Activated effector memory CD4-positive, alpha-beta T cell treated with Interleukin-2 at 50 U/mL for 16 hours (primary cell): ENCODE data around the gene DERL2.
"Not testable (repeated sequence)": the region's sequence is repeated elsewhere in the genome, so short reads cannot be mapped to it uniquely, and the experiment has no call there.

Experiments used
- DNase-seq: peaks from one replicate; pipeline ENCODE4 v3.0.0-alpha.2; 2020

DERL2 gene

GRCh38 chr17:5435781-5436315, 50.1 kb downstream of the DERL2 start:
- not testable (repeated sequence) for DNase-seq

- DNase-seq: no peak
Observed at GRCh38 chr17:5434984-5435383, 51.0 kb downstream of the DERL2 start.

- no peak for DNase-seq
Observed at GRCh38 chr17:5431949-5432556, 53.9 kb downstream of the DERL2 start.

DNA sequence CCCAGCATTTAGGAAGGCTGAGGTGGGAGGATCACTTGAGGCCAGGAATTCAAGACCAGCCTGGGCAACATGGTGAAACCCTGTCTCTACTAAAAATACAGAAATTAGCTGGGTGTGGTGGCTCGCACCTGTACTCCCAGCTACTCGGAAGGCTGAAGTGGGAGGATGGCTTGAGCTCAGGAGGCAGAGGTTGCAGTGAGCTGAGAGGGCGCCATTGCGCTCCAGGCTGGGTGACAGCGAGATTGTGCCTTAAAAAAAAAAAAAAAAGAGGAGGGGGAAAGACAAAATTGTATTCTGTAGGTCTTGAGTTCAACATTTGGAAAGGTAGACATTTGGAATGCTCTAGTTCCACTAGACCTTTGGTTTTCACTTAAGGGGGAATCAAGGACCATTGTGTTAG, 54.7 kb downstream of the DERL2 start:
- not testable (repeated sequence) for DNase-seq

DNA sequence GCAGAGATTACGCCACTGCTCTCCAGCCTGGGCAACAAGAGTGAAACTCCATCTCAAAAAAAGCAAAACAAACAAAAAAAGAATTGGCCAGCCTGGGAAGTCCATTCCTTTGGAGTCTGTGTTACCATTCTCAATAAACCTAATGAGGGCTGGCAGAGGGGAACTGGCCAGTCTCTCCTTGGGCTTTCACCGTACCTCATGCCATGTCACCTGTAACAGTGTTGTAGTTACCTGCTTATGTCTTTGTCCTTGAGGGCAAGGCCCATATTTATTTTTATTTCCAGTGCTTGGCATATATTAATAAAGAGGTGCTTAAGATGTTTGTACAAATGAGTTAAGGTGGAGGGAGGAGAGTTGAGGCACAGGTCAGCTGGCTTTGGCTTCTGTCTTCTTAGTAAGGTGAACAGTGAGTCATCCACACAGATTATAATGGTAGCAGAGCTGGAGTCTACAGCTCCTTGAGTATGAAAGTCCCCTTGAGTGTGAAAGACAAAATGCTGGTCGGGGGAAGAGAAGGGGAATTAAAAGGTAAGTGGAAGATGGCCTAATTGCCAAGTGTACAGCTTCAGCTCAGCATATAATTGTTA, 55.5 kb downstream of the DERL2 start:
- DNase-seq: no peak

- DNase-seq: no peak
Observed at GRCh38 chr17:5429191-5429887, 56.6 kb downstream of the DERL2 start.

- DNase-seq: no peak
Observed at GRCh38 chr17:5425826-5426225, 60.2 kb downstream of the DERL2 start.

DNA sequence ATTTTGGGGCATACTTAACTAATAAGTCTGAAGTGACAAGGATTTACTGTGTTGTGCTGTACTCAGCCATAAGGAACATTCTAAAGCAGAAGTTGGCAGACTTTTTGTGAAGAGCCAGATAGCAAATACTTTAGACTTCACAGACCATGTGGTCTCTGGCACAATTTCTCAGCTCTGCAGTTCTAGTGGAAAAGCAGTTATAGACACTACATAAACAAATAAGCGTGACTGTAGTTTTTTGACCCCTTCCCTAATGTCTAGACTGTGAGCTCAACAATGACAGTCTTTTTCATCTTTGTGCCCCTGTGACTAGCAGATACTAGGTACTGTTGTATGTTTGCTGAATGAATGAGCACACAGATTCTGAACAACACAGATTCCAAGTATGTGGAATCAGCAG, 61.1 kb downstream of the DERL2 start:
- no peak for DNase-seq

DNA sequence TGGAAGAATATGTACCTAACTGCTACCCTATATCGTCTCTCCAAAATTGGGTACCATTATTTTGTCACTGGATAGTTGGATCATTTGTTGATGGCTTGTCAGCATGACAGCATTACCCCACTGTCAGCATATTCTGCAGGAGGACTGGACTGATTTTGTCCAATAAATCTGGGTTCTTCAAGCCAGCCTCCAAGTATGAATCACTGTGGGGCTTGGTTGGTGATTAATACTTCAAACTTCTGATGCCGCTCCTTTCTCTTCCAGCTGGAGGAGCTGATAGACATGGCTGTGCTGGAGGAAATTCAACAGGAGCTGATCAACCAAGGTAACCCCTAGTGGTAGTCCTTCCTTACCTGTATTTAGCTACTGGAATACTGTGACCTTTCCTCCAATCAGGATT, 63.5 kb downstream of the DERL2 start:
- DNase-seq: no peak
